Mesendoderm (in vitro differentiated cells): ENCODE measurements around the gene GNPDA1.

Experiments used
- DNase-seq: peaks from one replicate; pipeline ENCODE4 v3.0.0; 2013
- H2AK5ac ChIP-seq: 2 replicates; pipeline ENCODE4 v1.6.1; 2013; ENCODE audit warnings: low read length, inconsistent platforms
- H2BK120ac ChIP-seq: 2 replicates; pipeline ENCODE4 v1.6.1; 2013; ENCODE audit warnings: low read depth, mild to moderate bottlenecking, low read length, moderate library complexity, mixed read lengths
- H2BK15ac ChIP-seq: replicated peaks from 2 replicates; pipeline ENCODE4 v1.6.1; 2013; ENCODE audit warnings: low read depth, mild to moderate bottlenecking, moderate library complexity
- H2BK5ac ChIP-seq: 2 replicates; pipeline ENCODE4 v1.6.1; 2013; ENCODE audit warnings: low read length, inconsistent platforms
- H3K18ac ChIP-seq: 2 replicates; pipeline ENCODE4 v1.6.1; 2013; ENCODE audit warnings: mild to moderate bottlenecking, low read length, mixed read lengths
- H3K23ac ChIP-seq: one replicate; pipeline ENCODE4 v1.6.1; 2013; ENCODE audit warnings: low read length
- H3K27ac ChIP-seq: 2 replicates; pipeline ENCODE4 v1.5.1; 2013; ENCODE audit warnings: low read depth, mild to moderate bottlenecking, inconsistent platforms, low read length, moderate library complexity
- H3K27me3 ChIP-seq: 2 replicates; pipeline ENCODE4 v1.6.1; 2013; ENCODE audit warnings: low read length, control low read depth, mild to moderate bottlenecking, inconsistent platforms; ENCODE audit not compliant: insufficient read depth, poor library complexity
- H3K36me3 ChIP-seq: 2 replicates; pipeline ENCODE4 v1.6.1; 2013; ENCODE audit warnings: low read length, inconsistent platforms; ENCODE audit not compliant: control insufficient read depth, insufficient read depth
- H3K4ac ChIP-seq: one replicate; pipeline ENCODE4 v1.6.1; 2013; ENCODE audit warnings: low read depth, mild to moderate bottlenecking, low read length, moderate library complexity
- H3K4me1 ChIP-seq: 2 replicates; pipeline ENCODE4 v1.6.1; 2013; ENCODE audit warnings: low read depth, low read length, inconsistent platforms; ENCODE audit not compliant: control insufficient read depth
- H3K4me2 ChIP-seq: 2 replicates; pipeline ENCODE4 v1.6.1; 2013; ENCODE audit warnings: low read length
- H3K4me3 ChIP-seq: 2 replicates; pipeline ENCODE4 v1.5.1; 2013; ENCODE audit warnings: mild to moderate bottlenecking, low read length
- H3K56ac ChIP-seq: one replicate; pipeline ENCODE4 v1.6.1; 2013; ENCODE audit warnings: low read length
- H3K79me1 ChIP-seq: 2 replicates; pipeline ENCODE4 v1.6.1; 2013; ENCODE audit warnings: low read length, inconsistent platforms
- H3K79me2 ChIP-seq: 2 replicates; pipeline ENCODE4 v1.6.1; 2013; ENCODE audit warnings: mild to moderate bottlenecking, low read length; ENCODE audit not compliant: control insufficient read depth, insufficient read depth
- H3K9ac ChIP-seq: 2 replicates; pipeline ENCODE4 v1.6.1; 2013; ENCODE audit warnings: low read length, inconsistent platforms
- H4K5ac ChIP-seq: one replicate; pipeline ENCODE4 v1.6.1; 2013; ENCODE audit warnings: low read length
- H4K8ac ChIP-seq: one replicate; pipeline ENCODE4 v1.6.1; 2013; ENCODE audit warnings: low read depth, mild to moderate bottlenecking, control low read depth, low read length, moderate library complexity
- WGBS: extraction: QIAGEN DNeasy Blood & Tissue Kit; methylation state at CpG from one replicate; pipeline ENCODE4 v1.1.7; 2013; ENCODE audit warnings: low lambda C conversion rate, missing lambda C conversion rate; ENCODE audit not compliant: insufficient coverage; ENCODE audit errors: extremely low coverage; 5-methylcytosine and 5-hydroxymethylcytosine counted together

The GNPDA1 gene

GRCh38 chr5:141997358-141997960 is 15.4 kb downstream of the GNPDA1 start:
- DNase-seq, result no peak
- WGBS, result no CpG with 5 or more reads among the region's 6 CpGs
- Histone ChIP-seq H3K27me3 (no peaks in the 10 kb centered on the region), H3K18ac (no peak overlapping the region), H3K4ac (no peak overlapping the region), H3K79me1 (no peaks in the 10 kb centered on the region), H2BK120ac (no peak overlapping the region), H3K36me3 (peaks cover 5% of the 10 kb centered on the region), H4K8ac (no peak overlapping the region), H3K27ac (no peak overlapping the region), H2AK5ac (no peak overlapping the region), H3K56ac (no peak overlapping the region), H3K9ac (no peak overlapping the region), H3K23ac (no peak overlapping the region), H3K79me2 (no peaks in the 10 kb centered on the region), H3K4me2 (no peak overlapping the region), H2BK5ac (no peak overlapping the region), H3K4me3 (no peak overlapping the region), H2BK15ac (no peak overlapping the region), H3K4me1 (no peaks in the 10 kb centered on the region), H4K5ac (no peak overlapping the region)

GRCh38 chr5:141995656-141996055 is 17.2 kb downstream of the GNPDA1 start:
- no peak for DNase-seq
- Histone ChIP-seq H3K27me3 (no peaks in the 10 kb centered on the region), H3K4me2 (no peak overlapping the region), H3K56ac (no peak overlapping the region), H3K27ac (no peak overlapping the region), H2BK15ac (no peak overlapping the region), H2BK5ac (no peak overlapping the region), H3K4me1 (no peaks in the 10 kb centered on the region), H3K79me1 (no peaks in the 10 kb centered on the region), H4K5ac (no peak overlapping the region), H4K8ac (no peak overlapping the region), H3K36me3 (peaks cover 3% of the 10 kb centered on the region), H3K18ac (no peak overlapping the region), H2AK5ac (no peak overlapping the region), H3K79me2 (no peaks in the 10 kb centered on the region), H3K4me3 (no peak overlapping the region), H3K9ac (no peak overlapping the region), H3K23ac (no peak overlapping the region), H2BK120ac (no peak overlapping the region), H3K4ac (no peak overlapping the region)
- no CpG with 5 or more reads among the region's 3 CpGs for WGBS

- no peak overlapping the region for H3K27ac ChIP-seq
- no peak overlapping the region for H3K18ac ChIP-seq
- H2BK120ac ChIP-seq, result no peak overlapping the region
- no peak overlapping the region for H3K56ac ChIP-seq
- H3K27me3 ChIP-seq, result no peaks in the 10 kb centered on the region
- no peak overlapping the region for H2AK5ac ChIP-seq
- DNase-seq, result no peak
- no peaks in the 10 kb centered on the region for H3K4me1 ChIP-seq
- no peak overlapping the region for H3K4me3 ChIP-seq
- no peak overlapping the region for H3K23ac ChIP-seq
- no peak overlapping the region for H3K4ac ChIP-seq
- H4K8ac ChIP-seq, result no peak overlapping the region
- H2BK5ac ChIP-seq, result no peak overlapping the region
- H3K79me2 ChIP-seq, result no peaks in the 10 kb centered on the region
- no peak overlapping the region for H2BK15ac ChIP-seq
- H3K9ac ChIP-seq, result no peak overlapping the region
- peaks cover 3% of the 10 kb centered on the region for H3K36me3 ChIP-seq
- no peak overlapping the region for H3K4me2 ChIP-seq
- H3K79me1 ChIP-seq, result no peaks in the 10 kb centered on the region
- no CpG with 5 or more reads among the region's 4 CpGs for WGBS
- no peak overlapping the region for H4K5ac ChIP-seq
Measured at GRCh38 chr5:141994511-141995136, 18.2 kb downstream of the GNPDA1 start.

- Histone ChIP-seq H3K4me1 (no peaks in the 10 kb centered on the region), H3K79me1 (no peaks in the 10 kb centered on the region), H3K36me3 (peaks cover 3% of the 10 kb centered on the region), H2BK120ac (no peak overlapping the region), H3K9ac (no peak overlapping the region), H4K8ac (no peak overlapping the region), H3K18ac (no peak overlapping the region), H3K27ac (no peak overlapping the region), H3K4ac (no peak overlapping the region), H3K4me3 (no peak overlapping the region), H4K5ac (no peak overlapping the region), H3K4me2 (no peak overlapping the region), H3K56ac (no peak overlapping the region), H2BK5ac (no peak overlapping the region), H2AK5ac (no peak overlapping the region), H3K79me2 (no peaks in the 10 kb centered on the region), H3K23ac (no peak overlapping the region), H2BK15ac (no peak overlapping the region), H3K27me3 (no peaks in the 10 kb centered on the region)
- DNase-seq, result peak; percentile 68
- no CpG with 5 or more reads among the region's 2 CpGs for whole genome bisulfite sequencing
Measured at GRCh38 chr5:141992349-141992963, 20.4 kb downstream of the GNPDA1 start.

- no CpG with 5 or more reads among the region's 1 CpG for WGBS
- H3K36me3 ChIP-seq, result peaks cover 3% of the 10 kb centered on the region
- no peak overlapping the region for H2BK15ac ChIP-seq
- no peak overlapping the region for H3K9ac ChIP-seq
- H3K27me3 ChIP-seq, result no peaks in the 10 kb centered on the region
- no peak overlapping the region for H4K5ac ChIP-seq
- no peak overlapping the region for H4K8ac ChIP-seq
- H3K56ac ChIP-seq, result no peak overlapping the region
- no peaks in the 10 kb centered on the region for H3K79me1 ChIP-seq
- H2BK5ac ChIP-seq, result no peak overlapping the region
- H3K4me1 ChIP-seq, result no peaks in the 10 kb centered on the region
- H3K4me2 ChIP-seq, result no peak overlapping the region
- no peak overlapping the region for H2BK120ac ChIP-seq
- no peak overlapping the region for H2AK5ac ChIP-seq
- no peak overlapping the region for H3K4ac ChIP-seq
- no peaks in the 10 kb centered on the region for H3K79me2 ChIP-seq
- no peak overlapping the region for H3K18ac ChIP-seq
- no peak overlapping the region for H3K27ac ChIP-seq
- no peak overlapping the region for H3K23ac ChIP-seq
- H3K4me3 ChIP-seq, result no peak overlapping the region
- no peak for DNase-seq
Measured at GRCh38 chr5:141989720-141990119, 23.1 kb downstream of the GNPDA1 start.
